Neural progenitor cell (in vitro differentiated cells): Measurements from ENCODE around the gene CD80.

Experiments
- EZH2 ChIP-seq: fragments of 200-600 bp; sonication (generic); IDR thresholded peaks from 2 replicates; pipeline ENCODE4 v1.6.1; 2017; ENCODE audit warnings: antibody characterized with exemption, mild to moderate bottlenecking, moderate library complexity
- EZH2phosphoT487 ChIP-seq: fragments of 200-600 bp; sonication (generic); IDR thresholded peaks from 2 replicates; pipeline ENCODE4 v1.6.1; 2017; ENCODE audit warnings: antibody characterized with exemption
- TF ChIP-seq, protein P1 (sequence below): fragments of 200-600 bp; sonication (generic); IDR thresholded peaks from 2 replicates; pipeline ENCODE4 v1.5.1; 2017; ENCODE audit warnings: antibody characterized with exemption, mild to moderate bottlenecking

DNA sequence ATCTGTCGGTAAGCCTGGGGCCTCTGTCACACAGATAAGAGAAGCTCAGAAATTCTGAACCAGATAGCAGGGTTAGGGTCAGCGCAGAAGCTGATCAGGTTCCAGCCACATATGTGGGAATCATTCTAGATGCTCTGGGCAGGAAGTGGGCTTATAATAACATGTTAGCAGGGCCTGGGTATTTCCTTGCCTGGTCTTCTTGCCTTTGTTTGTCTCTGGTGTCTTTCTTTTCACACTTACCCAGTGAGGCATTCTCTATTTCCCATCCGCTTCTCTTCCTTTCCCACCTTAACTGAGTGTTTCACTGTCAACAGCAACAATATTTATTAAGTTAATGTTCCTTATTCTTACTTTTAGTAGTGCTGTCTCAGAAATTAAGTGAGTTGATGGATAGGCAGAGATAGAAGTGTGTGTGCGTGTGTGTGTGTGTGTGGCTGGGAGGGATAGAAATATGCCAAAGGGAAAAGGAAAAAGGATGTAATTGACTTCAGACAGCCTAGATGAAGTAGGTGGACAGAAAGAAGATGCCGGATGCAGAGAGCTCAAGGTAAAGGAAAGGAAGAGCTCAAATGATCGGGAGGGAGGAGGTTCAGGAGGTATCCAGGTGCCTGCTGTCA lies 40.3 kb upstream of the CD80 start:
- TF ChIP-seq, protein P1, sequence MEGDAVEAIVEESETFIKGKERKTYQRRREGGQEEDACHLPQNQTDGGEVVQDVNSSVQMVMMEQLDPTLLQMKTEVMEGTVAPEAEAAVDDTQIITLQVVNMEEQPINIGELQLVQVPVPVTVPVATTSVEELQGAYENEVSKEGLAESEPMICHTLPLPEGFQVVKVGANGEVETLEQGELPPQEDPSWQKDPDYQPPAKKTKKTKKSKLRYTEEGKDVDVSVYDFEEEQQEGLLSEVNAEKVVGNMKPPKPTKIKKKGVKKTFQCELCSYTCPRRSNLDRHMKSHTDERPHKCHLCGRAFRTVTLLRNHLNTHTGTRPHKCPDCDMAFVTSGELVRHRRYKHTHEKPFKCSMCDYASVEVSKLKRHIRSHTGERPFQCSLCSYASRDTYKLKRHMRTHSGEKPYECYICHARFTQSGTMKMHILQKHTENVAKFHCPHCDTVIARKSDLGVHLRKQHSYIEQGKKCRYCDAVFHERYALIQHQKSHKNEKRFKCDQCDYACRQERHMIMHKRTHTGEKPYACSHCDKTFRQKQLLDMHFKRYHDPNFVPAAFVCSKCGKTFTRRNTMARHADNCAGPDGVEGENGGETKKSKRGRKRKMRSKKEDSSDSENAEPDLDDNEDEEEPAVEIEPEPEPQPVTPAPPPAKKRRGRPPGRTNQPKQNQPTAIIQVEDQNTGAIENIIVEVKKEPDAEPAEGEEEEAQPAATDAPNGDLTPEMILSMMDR = no peak
- TF ChIP-seq EZH2 (no peak), EZH2phosphoT487 (no peak)
